Activated naive CD8-positive, alpha-beta T cell (primary cell): Measurements from ENCODE around the gene CCDC127.

Experiments
- H3K27ac Mint-ChIP-seq: one replicate; pipeline ENCODE4 v1.8.0; 2021; ENCODE audit warnings: mixed read lengths
- H3K27me3 Mint-ChIP-seq: one replicate; pipeline ENCODE4 v1.8.0; 2021; ENCODE audit warnings: mixed read lengths
- H3K36me3 Mint-ChIP-seq: one replicate; pipeline ENCODE4 v1.8.0; 2021; ENCODE audit warnings: mixed read lengths
- H3K4me1 Mint-ChIP-seq: one replicate; pipeline ENCODE4 v1.8.0; 2021; ENCODE audit warnings: low read depth, mixed read lengths
- H3K4me3 Mint-ChIP-seq: one replicate; pipeline ENCODE4 v1.8.0; 2021; ENCODE audit warnings: mild to moderate bottlenecking, mixed read lengths
- H3K9me3 Mint-ChIP-seq: one replicate; pipeline ENCODE4 v1.8.0; 2021; ENCODE audit warnings: low read depth, mixed read lengths

The CCDC127 gene

GRCh38 chr5:181160-181559 is 36.8 kb downstream of the CCDC127 start:
- Mint-ChIP-seq H3K27ac (no peak overlapping the region), H3K9me3 (no peaks in the 10 kb centered on the region), H3K4me3 (no peak overlapping the region), H3K4me1 (no peaks in the 10 kb centered on the region), H3K36me3 (no peaks in the 10 kb centered on the region), H3K27me3 (peaks cover 2% of the 10 kb centered on the region)

DNA sequence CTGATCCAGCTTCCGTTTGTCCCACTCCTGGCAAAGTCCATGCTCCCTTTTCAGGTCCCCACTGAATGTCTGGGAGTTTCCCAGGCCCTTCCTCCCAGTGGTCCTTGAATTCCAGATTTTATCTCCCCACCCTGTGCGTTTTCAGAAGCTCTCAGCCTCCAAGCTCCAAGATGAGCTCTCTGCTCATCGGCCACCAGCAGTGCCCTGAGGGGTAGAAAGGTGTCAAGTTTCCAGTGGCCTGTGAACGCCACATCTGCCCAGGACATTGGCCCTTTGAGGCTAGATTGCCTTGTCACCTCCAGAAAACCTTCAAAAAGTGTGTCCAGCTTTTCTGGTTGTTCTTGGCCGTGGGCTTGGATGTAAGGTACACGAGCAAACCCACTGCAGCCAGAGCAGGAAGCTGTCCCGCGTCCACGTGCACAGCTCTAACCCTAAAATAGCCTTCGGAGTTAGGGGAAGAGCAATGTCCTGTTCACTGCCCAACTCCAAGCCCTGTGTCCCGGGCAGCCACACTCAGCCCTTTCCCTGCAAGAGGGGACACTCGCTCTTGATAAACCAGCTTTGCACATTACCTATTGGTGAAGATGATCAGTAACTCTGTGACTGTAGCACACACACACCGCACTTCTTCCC is 37.6 kb downstream of the CCDC127 start:
- no peaks in the 10 kb centered on the region for H3K9me3 Mint-ChIP-seq
- H3K4me1 Mint-ChIP-seq, result no peaks in the 10 kb centered on the region
- no peak overlapping the region for H3K4me3 Mint-ChIP-seq
- no peak overlapping the region for H3K27ac Mint-ChIP-seq
- H3K27me3 Mint-ChIP-seq, result peaks cover 2% of the 10 kb centered on the region
- no peaks in the 10 kb centered on the region for H3K36me3 Mint-ChIP-seq

DNA sequence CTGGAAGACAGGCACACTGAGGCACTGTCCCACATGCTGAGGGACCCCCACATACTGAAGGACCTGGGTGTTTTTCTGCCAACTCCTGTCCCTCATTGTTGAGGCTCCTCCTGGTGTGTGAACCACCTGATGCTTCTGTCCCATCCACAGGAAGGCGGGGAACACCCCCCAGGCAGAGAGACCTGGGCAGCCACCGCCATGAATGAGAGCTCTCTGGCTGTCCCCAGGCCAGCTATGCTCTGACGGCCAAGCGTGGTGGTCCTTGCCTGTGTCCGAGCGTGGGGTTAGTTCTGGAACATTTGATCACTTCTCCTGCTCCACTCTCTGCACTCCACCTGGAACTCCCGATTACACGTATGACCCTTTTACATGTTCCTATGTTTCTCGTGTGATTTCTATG is 38.6 kb downstream of the CCDC127 start:
- Mint-ChIP-seq H3K4me3 (no peak overlapping the region), H3K27ac (no peak overlapping the region), H3K9me3 (no peaks in the 10 kb centered on the region), H3K36me3 (no peaks in the 10 kb centered on the region), H3K4me1 (no peaks in the 10 kb centered on the region), H3K27me3 (no peaks in the 10 kb centered on the region)

DNA sequence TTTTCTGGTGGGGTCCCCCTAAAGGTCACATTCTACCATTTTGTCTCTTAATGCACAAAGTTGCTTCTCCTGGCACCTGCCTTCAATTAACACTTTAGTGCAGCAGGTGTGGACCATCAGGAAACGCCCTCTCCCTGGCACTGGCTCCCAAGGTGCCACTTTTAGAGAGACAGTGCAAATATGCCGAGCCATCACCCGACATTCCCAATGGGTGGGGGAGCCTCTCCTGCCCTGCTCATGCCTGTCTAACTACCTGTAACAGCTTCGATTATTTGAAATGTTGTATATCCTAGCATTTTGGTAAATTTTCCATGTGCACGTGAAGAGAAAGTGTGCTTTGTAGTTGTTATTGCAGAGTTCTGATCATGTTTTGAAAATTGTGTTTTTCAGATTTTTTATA is 39.8 kb downstream of the CCDC127 start:
- no peak overlapping the region for H3K4me3 Mint-ChIP-seq
- no peaks in the 10 kb centered on the region for H3K4me1 Mint-ChIP-seq
- no peak overlapping the region for H3K27ac Mint-ChIP-seq
- no peaks in the 10 kb centered on the region for H3K36me3 Mint-ChIP-seq
- H3K9me3 Mint-ChIP-seq, result no peaks in the 10 kb centered on the region
- H3K27me3 Mint-ChIP-seq, result no peaks in the 10 kb centered on the region

GRCh38 chr5:176296-176823 is 41.6 kb downstream of the CCDC127 start:
- Mint-ChIP-seq H3K9me3 (no peaks in the 10 kb centered on the region), H3K36me3 (no peaks in the 10 kb centered on the region), H3K27me3 (no peaks in the 10 kb centered on the region), H3K4me1 (no peaks in the 10 kb centered on the region), H3K27ac (no peak overlapping the region), H3K4me3 (no peak overlapping the region)

DNA sequence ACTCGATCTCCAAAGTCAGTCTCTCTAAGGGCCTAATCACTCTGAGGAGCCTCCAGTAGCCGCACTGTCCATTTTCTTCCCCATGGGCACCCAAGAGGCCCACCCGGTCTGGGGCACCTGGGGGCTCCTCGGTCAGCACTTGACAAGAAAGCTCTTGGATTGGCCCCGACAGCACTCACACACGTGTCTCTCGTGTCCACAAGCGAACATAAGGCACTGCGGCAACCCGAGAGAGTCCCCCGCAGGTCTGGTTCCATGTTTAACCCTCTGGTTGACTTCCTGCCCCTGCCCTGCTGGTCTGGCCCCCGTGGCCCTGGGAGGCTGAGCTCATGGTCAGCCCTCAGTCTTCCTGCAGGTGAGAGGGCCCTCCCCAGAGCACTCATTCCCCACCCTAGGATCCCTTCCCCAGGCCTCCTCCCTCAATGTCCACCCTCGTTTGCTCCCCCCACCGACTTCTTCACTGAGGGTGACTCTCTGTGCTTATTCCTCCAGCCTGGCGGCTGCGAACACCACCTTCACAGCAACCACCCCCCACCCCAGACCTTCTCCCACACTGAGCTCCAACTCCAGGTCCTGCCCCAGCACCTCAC is 43.0 kb downstream of the CCDC127 start:
- Mint-ChIP-seq H3K9me3 (no peaks in the 10 kb centered on the region), H3K4me3 (no peak overlapping the region), H3K27ac (no peak overlapping the region), H3K27me3 (no peaks in the 10 kb centered on the region), H3K36me3 (no peaks in the 10 kb centered on the region), H3K4me1 (no peaks in the 10 kb centered on the region)

GRCh38 chr5:174291-174600 is 43.7 kb downstream of the CCDC127 start:
- no peak overlapping the region for H3K27ac Mint-ChIP-seq
- no peaks in the 10 kb centered on the region for H3K36me3 Mint-ChIP-seq
- no peaks in the 10 kb centered on the region for H3K27me3 Mint-ChIP-seq
- H3K9me3 Mint-ChIP-seq, result no peaks in the 10 kb centered on the region
- no peak overlapping the region for H3K4me3 Mint-ChIP-seq
- H3K4me1 Mint-ChIP-seq, result no peaks in the 10 kb centered on the region

GRCh38 chr5:173392-174290 is 44.3 kb downstream of the CCDC127 start:
- Mint-ChIP-seq H3K27ac (no peak overlapping the region), H3K36me3 (no peaks in the 10 kb centered on the region), H3K4me1 (no peaks in the 10 kb centered on the region), H3K9me3 (no peaks in the 10 kb centered on the region), H3K27me3 (no peaks in the 10 kb centered on the region), H3K4me3 (no peak overlapping the region)

GRCh38 chr5:172841-173251 is 45.1 kb downstream of the CCDC127 start:
- H3K9me3 Mint-ChIP-seq, result no peaks in the 10 kb centered on the region
- no peaks in the 10 kb centered on the region for H3K36me3 Mint-ChIP-seq
- H3K4me3 Mint-ChIP-seq, result no peak overlapping the region
- no peak overlapping the region for H3K27ac Mint-ChIP-seq
- no peaks in the 10 kb centered on the region for H3K4me1 Mint-ChIP-seq
- no peaks in the 10 kb centered on the region for H3K27me3 Mint-ChIP-seq

- Mint-ChIP-seq H3K9me3 (no peaks in the 10 kb centered on the region), H3K4me1 (no peaks in the 10 kb centered on the region), H3K27me3 (no peaks in the 10 kb centered on the region), H3K4me3 (no peak overlapping the region), H3K36me3 (no peaks in the 10 kb centered on the region), H3K27ac (no peak overlapping the region)
Measured at GRCh38 chr5:172421-172820, 45.5 kb downstream of the CCDC127 start.

GRCh38 chr5:171801-172331 is 46.1 kb downstream of the CCDC127 start:
- H3K36me3 Mint-ChIP-seq, result no peaks in the 10 kb centered on the region
- H3K27me3 Mint-ChIP-seq, result no peaks in the 10 kb centered on the region
- no peaks in the 10 kb centered on the region for H3K4me1 Mint-ChIP-seq
- H3K27ac Mint-ChIP-seq, result no peak overlapping the region
- H3K4me3 Mint-ChIP-seq, result no peak overlapping the region
- no peaks in the 10 kb centered on the region for H3K9me3 Mint-ChIP-seq

GRCh38 chr5:170971-171800 is 46.8 kb downstream of the CCDC127 start:
- H3K4me1 Mint-ChIP-seq, result no peaks in the 10 kb centered on the region
- H3K4me3 Mint-ChIP-seq, result no peak overlapping the region
- no peaks in the 10 kb centered on the region for H3K9me3 Mint-ChIP-seq
- H3K36me3 Mint-ChIP-seq, result no peaks in the 10 kb centered on the region
- H3K27me3 Mint-ChIP-seq, result no peaks in the 10 kb centered on the region
- no peak overlapping the region for H3K27ac Mint-ChIP-seq

- no peaks in the 10 kb centered on the region for H3K27me3 Mint-ChIP-seq
- no peak overlapping the region for H3K27ac Mint-ChIP-seq
- no peaks in the 10 kb centered on the region for H3K4me1 Mint-ChIP-seq
- no peak overlapping the region for H3K4me3 Mint-ChIP-seq
- H3K9me3 Mint-ChIP-seq, result no peaks in the 10 kb centered on the region
- no peaks in the 10 kb centered on the region for H3K36me3 Mint-ChIP-seq
Measured at GRCh38 chr5:169728-170094, 48.2 kb downstream of the CCDC127 start.

DNA sequence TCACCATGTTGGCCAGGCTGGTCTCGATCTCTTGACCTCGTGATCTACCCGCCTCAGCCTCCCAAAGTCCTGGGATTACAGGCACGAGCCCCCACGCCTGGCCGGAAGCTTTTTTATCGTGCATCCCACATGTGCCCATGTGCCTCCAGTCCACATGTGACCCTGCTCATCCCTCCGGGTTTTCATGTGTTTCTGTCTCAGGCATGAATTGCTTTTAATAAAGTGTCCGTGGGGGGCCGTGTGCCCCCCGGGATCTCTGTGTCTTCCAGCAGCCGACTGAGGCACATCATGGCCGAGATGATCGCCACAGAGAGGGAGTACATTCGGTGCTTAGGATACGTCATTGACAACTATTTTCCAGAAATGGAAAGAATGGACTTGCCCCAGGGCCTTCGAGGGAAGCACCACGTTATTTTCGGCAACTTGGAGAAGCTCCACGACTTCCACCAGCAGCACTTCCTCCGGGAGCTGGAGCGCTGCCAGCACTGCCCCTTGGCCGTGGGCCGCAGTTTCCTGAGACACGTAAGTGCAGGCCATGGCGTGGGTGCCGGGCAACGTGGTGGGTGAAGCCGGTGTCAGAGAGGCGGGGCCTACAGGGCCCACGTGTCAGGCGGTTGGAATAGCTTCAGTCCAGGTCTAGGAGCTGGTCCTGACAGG is 48.8 kb downstream of the CCDC127 start:
- no peaks in the 10 kb centered on the region for H3K36me3 Mint-ChIP-seq
- no peaks in the 10 kb centered on the region for H3K4me1 Mint-ChIP-seq
- no peak overlapping the region for H3K27ac Mint-ChIP-seq
- no peaks in the 10 kb centered on the region for H3K9me3 Mint-ChIP-seq
- H3K27me3 Mint-ChIP-seq, result no peaks in the 10 kb centered on the region
- H3K4me3 Mint-ChIP-seq, result no peak overlapping the region
